NCI-H510A treated with DMSO at 0.1 percent for 48 hours (cell line): Measurements from ENCODE around the gene DDX47.
"Not testable (repeated sequence)": the region's sequence is repeated elsewhere in the genome, so short reads cannot be mapped to it uniquely, and the experiment has no call there.

Experiments used
- DNase-seq: peaks from one replicate; lab custom pipeline; 2025; lab: John Stamatoyannopoulos, UW

Gene DDX47

DNA sequence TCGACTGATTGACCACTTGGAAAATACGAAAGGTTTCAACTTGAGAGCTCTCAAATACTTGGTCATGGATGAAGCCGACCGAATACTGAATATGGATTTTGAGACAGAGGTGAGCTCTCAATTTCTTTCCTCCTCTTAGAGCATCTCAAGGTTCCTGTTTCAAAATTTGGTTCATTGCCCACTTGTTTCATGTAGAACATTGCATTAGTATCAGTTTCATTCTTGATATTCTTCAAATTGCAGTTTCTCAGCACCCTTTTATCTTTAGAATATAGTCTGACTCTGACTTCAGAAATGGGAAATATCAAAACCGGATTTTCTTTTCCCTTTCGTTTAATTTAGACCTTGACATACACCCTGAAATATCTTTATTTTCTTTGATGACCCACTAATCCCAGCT is 8.8 kb downstream of the DDX47 start:
- DNase-seq: no peak

DNA sequence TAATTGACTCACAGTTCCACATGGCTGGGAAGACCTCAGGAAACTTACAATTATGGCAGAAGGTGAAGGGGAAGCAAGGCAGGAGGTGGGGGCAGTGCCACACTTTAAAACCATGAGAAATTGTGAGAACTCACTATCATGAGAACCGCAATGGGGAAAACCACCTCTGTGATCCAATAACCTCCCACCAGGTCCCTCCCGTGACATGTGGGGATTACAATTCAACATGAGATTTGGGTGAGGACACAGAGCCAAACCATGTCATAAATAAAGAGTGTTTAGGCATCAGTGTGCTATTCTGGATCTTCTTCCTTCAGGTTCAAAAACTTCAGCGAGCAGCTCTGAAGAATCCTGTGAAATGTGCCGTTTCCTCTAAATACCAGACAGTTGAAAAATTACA is 9.7 kb downstream of the DDX47 start:
- no peak for DNase-seq

DNA sequence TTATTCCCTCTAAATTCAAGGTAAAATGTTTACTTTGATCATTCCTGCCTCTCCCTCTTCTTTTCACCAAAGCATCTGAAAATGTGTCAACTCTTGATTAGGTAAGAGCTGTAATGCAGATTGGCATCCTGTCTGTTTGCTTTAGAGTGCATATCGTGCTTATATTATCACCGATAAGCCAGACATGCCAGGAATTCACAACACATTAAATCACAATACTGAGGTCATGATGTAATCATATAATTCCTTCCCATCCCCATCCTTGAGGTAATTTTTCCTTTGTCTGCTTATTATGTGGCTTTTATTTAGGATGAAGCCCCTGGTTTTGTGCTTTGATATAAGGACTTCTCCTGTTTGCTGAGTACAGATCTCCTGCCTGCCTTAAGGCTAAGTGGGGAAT is 10.2 kb downstream of the DDX47 start:
- DNase-seq: no peak

DNA sequence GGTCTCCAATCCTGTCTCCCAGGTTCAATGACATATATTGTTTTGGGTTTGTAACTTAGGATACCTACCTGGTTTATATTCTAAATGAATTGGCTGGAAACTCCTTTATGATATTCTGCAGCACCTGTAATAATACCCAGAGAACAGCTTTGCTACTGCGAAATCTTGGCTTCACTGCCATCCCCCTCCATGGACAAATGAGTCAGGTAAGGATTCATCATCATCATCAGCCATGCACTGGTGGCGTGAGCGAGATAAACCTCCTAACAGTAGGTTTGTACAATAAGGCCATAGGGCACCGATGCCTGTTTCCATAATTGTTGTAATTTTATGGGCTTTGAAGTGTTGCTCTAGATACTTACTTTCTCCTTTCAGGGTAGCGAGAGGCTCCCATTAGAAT is 10.7 kb downstream of the DDX47 start:
- DNase-seq: no peak

DNA sequence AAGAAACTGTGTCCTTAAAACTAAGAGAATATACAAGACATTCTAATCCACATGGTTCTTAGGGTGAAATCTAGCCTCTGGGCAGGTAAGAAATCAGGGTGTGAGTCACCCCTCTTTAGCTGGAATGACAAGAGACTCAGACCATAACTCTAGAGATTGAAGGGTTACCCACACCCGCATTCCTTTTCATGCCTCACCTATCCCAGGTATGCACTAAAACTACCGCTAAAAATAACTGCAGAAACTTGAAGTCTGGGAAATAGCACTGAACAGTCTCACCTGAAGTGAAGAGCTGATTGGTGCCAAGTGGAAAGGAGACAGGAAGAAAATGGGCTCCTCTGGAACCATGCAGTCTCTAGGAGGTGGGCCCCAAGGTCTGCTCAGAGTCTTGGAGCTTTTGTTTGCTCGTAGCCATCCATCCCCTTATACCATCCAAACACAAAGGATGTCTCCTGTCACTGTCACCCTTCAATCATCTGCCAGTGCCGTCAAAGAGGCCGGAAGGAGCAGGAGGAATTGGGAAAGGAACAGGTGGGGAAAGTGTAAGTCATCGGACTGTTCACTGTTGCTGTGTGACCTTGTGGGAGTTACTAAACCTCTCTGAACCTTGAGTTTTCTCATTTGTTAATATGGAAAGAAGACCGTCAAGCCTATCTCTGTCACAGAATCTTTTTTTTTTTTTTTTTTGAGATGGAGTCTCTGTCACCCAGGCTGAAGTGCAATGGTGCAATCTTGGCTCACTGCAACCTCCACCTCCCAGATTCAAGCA is 22.4 kb downstream of the DDX47 start:
- DNase-seq: no peak

DNA sequence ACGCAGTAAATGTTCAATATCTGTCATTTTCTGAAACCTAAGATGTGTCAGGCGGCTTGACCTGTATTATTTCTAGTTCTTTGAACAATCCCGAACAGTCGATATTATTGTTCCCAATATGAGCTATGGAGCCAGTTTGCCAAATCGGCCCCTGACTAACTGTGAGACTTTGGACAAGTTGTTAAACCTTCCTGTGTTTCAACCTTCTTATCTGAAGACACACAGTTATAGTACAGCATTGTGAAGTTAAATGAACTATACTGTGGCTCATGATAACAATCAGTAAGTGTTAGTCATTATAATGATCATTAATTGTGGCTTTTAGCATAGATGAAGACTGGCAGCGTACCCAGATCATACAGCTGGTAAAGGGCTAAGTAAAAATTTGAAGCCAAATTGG is 23.4 kb downstream of the DDX47 start:
- no peak for DNase-seq

DNA sequence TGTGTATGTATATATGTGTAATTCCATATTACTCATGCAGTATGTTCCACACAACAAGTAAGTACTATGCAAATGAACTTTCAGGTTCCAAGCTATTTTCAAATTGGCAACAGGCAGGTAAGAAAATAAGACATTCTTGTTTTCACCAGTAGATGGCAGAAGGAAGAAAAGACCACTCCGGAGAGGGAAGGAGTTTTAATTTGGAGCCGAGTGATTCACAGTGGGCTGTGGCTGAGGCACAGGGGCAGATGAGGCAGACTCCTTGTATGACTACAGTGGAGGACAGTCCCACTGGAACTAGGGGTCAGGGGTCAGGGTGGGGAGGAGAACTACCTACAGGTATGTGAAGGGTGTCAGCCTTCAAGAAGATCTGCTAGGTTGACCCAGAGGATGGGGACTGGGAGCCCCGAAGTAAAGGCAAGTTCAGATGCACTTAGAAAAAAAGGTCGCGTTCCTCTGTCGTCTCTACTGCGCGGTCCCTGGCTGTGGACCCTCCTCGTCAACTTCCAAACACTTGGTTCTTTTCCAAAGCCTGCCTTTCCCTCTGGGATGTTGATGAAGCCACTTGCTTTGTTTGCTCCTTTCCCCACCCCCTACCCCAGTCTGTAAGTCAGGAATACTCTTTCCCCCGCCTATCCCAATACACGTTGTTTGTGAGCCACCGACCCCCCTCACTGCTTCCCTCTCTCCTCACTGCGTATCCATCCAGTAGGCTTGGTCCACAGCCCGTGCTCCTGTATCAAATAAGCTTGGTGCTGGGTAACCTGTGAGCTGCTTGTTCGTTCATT is 24.1 kb downstream of the DDX47 start:
- DNase-seq: peak; percentile 43

DNA sequence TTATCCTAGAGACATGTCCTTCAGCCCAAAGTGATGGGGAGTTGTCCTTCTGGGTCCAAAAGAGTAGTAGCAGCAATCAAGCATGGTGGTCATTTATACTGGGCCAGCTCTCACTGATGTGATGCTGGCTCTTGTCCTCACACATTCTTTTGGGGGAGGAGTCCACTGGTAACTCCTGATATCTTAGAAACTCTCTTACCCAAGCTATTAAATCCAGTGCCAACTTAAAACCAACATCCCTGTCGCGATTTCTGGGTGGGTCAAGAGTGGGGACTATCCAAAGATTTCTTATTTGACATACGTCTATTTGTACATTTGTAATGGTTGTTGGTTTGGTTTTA is 24.6 kb downstream of the DDX47 start:
- DNase-seq: no peak

DNA sequence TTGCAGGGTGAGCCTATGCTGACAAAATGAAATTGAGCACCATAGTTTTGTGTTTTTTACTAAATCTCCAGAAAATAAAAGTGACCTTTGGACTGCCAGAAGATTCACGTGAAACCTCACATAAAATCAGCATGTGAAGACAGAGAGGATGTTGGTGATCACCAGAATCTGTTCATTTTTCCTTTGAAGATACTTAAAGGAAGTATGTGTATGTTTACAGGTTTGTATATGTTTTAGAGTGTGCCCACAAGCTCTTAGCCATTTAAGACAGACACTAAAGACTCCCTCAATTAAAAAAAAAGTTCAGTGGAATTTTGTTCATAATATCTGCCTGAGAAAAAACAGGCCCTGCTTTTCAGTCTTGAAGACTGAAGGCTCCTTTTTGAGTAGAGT is 25.9 kb downstream of the DDX47 start:
- DNase-seq: no peak

DNA sequence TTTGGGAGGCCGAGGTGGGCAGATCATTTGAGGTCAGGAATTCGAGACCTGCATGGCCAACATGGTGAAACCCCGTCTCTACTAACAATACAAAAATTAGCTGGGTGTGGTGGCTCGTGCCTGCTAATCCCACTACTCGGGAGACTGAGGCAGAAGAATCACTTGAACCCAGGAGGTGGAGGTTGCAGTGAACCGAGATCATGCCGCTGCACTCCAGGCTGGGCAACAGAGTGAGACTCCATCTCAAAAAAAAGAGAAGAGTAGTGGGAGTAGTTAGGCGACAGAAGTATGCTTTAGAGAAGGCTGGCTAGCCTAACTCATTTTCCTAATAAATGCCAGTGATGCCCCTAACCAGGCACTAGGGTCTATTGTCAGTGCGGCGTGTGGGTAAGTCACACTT is 26.3 kb downstream of the DDX47 start:
- DNase-seq: not testable (repeated sequence)

DNA sequence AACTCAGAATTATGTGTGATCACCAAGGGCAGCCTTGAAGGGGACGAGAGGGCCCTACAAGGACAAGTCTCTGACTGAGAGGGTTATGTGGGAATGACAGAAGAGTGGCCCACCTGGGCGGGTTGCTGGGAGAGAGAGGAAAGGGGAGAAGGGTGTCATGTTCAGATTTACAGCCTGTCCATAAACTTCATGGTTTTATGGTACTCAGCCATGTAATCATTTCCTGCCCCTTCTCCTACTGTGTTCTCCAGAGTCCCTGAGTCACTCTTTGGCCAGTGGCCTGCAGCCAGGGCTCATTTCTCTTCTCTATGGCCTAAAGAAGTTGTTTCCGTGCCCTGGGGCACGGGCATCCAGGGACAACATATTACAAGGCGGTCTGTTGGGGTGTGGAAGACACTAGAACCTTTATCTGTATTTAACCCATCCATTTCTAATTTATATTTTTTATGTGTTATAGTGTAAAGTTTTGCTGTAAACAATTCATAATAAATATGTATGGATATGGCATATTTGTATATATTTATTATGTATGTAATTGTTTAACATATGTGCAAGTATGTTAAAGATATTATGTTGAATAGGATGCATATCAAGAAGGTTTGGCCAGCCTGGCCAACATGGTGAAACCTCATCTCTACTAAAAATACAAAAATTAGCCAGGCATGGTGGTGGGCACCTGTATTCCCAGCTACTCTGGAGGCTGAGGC is 26.9 kb downstream of the DDX47 start:
- DNase-seq: no peak

DNA sequence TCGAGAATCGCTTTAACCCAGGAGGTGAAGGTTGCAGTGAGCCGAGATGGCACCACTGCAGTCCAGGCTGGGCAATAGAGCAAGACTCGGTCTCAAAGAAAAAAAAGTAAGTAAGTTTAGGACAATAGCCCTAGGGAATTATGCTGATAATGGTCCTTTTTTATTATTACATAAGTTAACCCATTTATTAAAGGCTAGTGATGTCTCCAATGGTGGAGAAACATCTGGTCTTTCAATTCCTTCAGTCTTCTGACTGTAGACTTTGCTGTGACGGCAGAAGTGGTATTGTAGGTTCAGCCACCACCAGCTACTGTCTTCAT is 27.4 kb downstream of the DDX47 start:
- DNase-seq: no peak

DNA sequence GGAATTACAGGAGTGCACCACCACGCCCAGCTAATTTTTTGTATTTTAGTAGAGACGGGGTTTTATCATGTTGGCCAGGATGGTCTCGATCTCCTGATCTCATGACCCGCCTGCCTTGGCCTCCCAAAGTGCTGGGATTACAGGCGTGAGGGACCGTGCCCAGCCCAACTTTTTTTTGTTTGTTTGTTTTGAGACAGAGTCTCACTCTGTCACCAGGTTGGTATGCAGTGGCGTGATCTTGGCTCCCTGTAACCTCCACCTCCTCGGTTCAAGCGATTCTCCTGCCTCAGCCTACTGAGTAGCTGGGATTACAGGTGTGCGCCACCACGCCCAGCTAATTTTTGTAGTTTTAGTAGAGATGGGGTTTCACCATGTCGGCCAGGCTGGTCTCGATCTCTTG is 28.3 kb downstream of the DDX47 start:
- DNase-seq: not testable (repeated sequence)

DNA sequence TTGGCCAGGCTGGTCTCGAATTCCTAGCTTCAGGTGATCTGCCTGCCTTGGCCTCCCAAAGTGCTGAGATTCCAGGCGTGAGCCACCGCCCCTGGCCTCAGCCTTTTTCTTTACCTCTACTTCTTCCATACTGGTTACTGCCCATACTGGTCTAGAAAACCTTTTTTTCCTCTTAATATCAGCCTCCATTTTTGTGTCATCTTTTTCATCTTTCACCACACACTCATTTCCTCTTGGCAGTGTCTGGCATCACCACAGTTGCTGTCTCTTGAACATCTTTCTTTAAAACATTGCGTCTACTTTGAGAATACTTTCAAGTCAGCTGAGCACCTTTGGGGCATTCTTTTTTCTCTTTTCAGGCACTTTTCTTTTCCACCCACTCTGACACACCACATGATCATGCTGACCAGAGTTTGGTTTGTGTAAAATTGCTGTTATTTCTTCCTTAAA is 32.7 kb downstream of the DDX47 start:
- DNase-seq: no peak

DNA sequence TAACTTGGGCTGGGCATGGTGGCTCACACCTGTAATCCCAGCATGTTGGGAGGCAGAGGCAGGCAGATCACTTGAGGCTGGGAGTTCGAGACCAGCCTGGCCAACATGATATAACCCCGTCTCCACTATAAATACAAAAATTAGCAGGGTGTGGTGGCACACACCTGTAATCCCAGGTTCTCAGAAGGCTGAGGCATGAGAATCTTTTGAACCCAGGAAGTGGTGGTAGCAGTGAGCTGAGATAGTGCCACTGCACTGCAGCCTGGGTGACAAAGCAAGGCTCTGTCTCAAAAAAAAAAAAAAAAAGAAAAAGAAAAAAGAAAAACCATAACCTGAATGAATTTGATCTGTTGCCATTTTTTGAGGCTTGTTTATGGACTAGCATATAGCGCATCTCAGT is 33.6 kb downstream of the DDX47 start:
- not testable (repeated sequence) for DNase-seq

DNA sequence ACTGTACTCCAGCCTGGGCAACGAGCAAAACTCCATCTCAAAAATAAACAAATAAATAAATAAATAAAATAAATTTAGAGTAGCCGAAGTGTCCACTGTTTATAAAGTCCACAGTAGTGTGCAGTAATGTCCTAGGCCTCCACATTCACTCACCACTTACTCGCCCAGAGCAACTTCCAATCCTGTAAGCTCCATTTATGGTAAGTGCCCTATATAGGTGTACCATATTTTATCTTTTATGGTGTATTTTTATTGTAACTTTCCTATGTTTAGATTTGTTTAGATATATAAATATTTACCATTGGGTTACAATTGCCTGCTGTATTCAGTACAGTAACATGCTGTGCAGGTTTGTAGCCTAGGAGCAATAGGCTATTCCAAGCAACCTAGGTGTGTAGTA is 40.3 kb downstream of the DDX47 start:
- DNase-seq: no peak

DNA sequence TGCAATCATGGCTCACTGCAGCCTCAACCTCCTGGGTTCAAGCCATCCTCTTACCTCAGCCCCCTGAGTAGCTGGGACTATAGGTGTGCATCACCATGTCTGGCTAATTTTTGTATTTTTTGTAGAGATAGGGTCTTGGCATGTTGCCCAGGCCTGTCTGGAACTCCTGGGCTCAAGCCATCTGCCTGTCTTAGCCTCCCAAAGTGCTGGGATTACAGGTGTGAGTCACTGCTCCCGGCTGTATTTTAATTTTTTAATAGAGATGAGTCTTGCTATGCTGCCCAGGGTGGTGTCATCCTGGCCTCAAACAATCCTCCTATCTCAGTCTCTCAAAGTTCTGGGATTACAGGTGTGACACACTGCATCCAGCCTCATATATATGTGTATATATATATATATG is 46.5 kb downstream of the DDX47 start:
- DNase-seq: no peak

DNA sequence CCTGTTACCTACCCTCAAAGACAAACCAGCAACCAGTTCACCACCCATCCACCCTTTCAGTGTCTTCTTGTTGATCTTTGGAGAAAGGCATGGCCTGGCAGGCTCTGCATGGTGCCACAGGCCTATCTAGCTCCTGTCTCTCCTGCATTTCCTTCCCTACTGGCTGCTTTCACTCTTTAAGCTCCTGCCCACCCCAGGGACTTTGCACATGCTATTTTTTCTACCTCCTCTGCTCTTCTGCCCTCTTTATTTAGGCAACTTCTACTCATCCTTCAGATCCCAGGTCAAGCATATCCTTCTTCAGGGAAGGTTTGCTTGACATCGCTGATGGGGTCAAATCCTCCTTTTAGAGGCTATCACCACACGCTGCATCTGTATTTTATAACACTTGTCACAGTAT is 51.1 kb downstream of the DDX47 start:
- no peak for DNase-seq

DNA sequence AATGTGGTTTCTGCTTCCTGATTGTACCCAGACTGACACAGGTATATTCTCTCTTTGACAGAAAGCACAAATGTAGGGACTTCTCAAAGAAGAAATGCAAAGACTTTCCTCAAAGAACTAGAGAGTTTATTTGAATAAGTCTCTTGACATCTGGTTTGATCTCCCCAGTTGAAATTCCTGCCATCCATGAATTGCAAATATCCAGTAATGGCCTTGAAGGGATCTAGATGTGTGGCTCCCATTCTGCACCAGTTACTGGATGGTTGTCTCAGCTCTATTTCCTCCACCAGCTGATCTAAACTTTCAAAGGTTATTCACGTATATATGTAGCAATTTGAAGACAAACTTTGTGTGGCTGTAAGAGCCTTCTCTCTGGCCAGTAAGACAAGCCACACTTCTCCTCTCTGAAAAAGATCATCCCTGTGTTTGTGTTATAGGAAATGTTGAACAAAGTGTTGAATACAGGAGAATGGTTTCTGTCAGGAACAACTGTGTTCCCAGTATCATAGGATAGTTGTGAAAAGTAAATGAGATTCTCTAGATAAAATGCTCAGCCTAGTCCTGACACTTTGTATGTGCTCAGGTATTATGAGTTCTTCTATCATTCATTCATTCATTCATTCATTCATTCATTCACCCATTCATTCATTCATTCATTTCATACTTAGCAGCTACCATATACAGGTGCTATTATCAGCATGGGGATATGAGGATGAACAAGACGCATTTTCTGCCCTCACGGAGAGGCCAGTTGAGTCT is 55.5 kb downstream of the DDX47 start:
- DNase-seq: no peak

DNA sequence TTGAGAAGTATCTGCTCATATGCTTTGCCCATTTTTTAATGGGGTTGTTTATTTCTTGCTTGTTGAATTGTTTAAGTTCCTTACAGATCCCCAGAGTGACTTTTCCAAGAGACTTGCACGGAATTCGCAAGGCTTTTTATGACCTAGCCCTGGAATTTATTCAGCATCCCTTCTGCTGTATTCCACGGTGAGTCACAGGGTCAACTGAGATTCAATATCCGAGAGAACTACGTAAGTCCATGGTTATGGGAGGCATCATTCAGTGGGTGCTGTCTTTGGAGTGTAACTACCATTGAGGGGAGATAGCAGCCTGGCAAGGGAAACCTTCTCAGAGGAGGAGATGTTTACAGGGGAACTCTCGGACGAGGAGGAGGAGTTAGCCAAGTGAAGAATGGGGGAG is 57.3 kb downstream of the DDX47 start:
- no peak for DNase-seq

DNA sequence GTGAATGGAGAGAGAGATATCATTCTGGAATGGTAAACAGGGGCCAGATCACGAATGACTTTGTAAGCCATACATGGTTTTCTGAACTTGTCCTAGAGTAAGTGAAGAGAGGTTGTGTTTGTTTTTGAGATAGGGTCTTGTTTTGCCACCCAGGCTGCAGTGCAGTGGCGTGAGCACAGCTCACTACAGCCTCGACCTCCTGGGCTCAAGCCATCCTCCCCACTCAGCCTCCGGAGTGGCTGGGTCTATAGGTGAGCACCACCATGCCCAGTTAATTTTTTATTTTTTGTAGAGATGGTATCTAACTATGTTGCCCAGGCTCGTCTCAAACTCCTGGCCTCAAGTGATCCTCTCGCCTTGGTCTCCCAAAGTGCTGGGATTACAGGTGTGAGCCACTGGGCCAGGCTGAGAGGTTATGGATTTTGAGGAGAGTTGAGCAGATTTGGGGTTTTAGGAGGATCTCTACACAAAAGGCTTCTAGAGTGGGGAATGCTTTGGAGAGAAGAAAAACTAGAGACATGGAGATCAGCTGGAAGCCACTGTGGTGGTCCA is 58.5 kb downstream of the DDX47 start:
- no peak for DNase-seq
